IPS-11a (cell line): ENCODE measurements around the gene POLR2E.

Experiments used
- H3K4me3 ChIP-seq: one replicate; pipeline ENCODE4 v1.5.1; 2013; ENCODE audit warnings: low read depth, low read length, control low read depth

Gene POLR2E

GRCh38 chr19:1098177-1099051 is 3.2 kb upstream of the POLR2E start:
- no peak overlapping the region for H3K4me3 ChIP-seq

- no peak overlapping the region for H3K4me3 ChIP-seq
Observed at GRCh38 chr19:1097810-1098176, 2.6 kb upstream of the POLR2E start.

- H3K4me3 ChIP-seq = peak overlapping the region; percentile 87
Observed at GRCh38 chr19:1094655-1094977, 559 bp downstream of the POLR2E start.

- peak overlapping the region; percentile 87 for H3K4me3 ChIP-seq
Observed at GRCh38 chr19:1093811-1094553, 1.2 kb downstream of the POLR2E start.

- no peak overlapping the region for H3K4me3 ChIP-seq
Observed at GRCh38 chr19:1093330-1093729, 1.8 kb downstream of the POLR2E start.

- no peak overlapping the region for H3K4me3 ChIP-seq
Observed at GRCh38 chr19:1091544-1092175, 3.5 kb downstream of the POLR2E start.

GRCh38 chr19:1090731-1091543 is 4.2 kb downstream of the POLR2E start:
- no peak overlapping the region for H3K4me3 ChIP-seq

- H3K4me3 ChIP-seq = no peak overlapping the region
Observed at GRCh38 chr19:1089891-1090290, 5.3 kb downstream of the POLR2E start.

GRCh38 chr19:1089126-1089771 is 5.9 kb downstream of the POLR2E start:
- H3K4me3 ChIP-seq = no peak overlapping the region

- H3K4me3 ChIP-seq = no peak overlapping the region
Observed at GRCh38 chr19:1088416-1089010, 6.7 kb downstream of the POLR2E start.

GRCh38 chr19:1087813-1088415 is 7.3 kb downstream of the POLR2E start:
- H3K4me3 ChIP-seq = no peak overlapping the region

GRCh38 chr19:1086613-1087012 is 8.6 kb downstream of the POLR2E start:
- H3K4me3 ChIP-seq = no peak overlapping the region

- no peak overlapping the region for H3K4me3 ChIP-seq
Observed at GRCh38 chr19:1085676-1086442, 9.3 kb downstream of the POLR2E start.

GRCh38 chr19:1085053-1085658 is 10.0 kb downstream of the POLR2E start:
- H3K4me3 ChIP-seq = no peak overlapping the region

- no peak overlapping the region for H3K4me3 ChIP-seq
Observed at GRCh38 chr19:1084024-1084868, 10.9 kb downstream of the POLR2E start.

- no peak overlapping the region for H3K4me3 ChIP-seq
Observed at GRCh38 chr19:1082928-1083816, 12.0 kb downstream of the POLR2E start.
